Measurements from ENCODE around the gene CFAP77. TPM values are rescaled to one million over a fixed set of nuclear protein-coding genes. Genes with fewer than 3 reads are reported as not detected.

The CFAP77 gene
- total RNA-seq, 3 donors from 2014 or later: not detected

DNA sequence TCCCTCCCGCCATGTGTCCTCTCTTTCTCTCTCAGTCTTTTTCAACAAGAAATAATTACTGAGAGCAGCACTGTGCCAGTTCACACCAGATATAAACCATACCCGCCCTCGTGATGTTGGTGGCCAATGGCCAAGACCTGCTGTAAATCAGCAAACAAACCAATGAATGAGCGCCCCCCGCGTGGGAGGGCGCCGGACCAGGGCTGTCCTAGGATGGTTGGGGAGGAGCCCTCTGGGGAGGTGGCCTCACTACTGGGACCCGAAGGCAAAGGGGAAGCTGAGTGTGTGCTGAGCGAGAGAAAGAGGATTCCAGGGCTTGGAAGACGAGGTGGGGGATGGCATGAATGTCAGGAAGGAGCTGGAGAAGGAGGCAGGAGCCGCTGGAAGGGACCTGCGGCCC, 121.2 kb downstream of the CFAP77 start:
- no peak for DNase-seq (ENCODE audit: low spot score in 2 of 2)
- Histone ChIP-seq H3K4me1 (no peaks in the 10 kb centered on the region), H3K9me3 (peaks cover 0 to 8% of the 10 kb centered on the region in 2 donors), H3K27me3 (peaks cover 0 to 15% of the 10 kb centered on the region in 2 donors), H3K27ac (no peak overlapping the region), H3K36me3 (no peaks in the 10 kb centered on the region), H3K4me3 (no peak overlapping the region)
- intact Hi-C loops (cut with DNase I; ENCODE audit: low total_unique reads): no loop called here
- TF ChIP-seq POLR2A (IDR thresholded peaks at IDR 0.05) (no peak), POLR2AphosphoS5 (IDR thresholded peaks at IDR 0.05) (no peak)
- TF ChIP-seq, protein P1, sequence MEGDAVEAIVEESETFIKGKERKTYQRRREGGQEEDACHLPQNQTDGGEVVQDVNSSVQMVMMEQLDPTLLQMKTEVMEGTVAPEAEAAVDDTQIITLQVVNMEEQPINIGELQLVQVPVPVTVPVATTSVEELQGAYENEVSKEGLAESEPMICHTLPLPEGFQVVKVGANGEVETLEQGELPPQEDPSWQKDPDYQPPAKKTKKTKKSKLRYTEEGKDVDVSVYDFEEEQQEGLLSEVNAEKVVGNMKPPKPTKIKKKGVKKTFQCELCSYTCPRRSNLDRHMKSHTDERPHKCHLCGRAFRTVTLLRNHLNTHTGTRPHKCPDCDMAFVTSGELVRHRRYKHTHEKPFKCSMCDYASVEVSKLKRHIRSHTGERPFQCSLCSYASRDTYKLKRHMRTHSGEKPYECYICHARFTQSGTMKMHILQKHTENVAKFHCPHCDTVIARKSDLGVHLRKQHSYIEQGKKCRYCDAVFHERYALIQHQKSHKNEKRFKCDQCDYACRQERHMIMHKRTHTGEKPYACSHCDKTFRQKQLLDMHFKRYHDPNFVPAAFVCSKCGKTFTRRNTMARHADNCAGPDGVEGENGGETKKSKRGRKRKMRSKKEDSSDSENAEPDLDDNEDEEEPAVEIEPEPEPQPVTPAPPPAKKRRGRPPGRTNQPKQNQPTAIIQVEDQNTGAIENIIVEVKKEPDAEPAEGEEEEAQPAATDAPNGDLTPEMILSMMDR (IDR thresholded peaks at IDR 0.05): no peak

DNA sequence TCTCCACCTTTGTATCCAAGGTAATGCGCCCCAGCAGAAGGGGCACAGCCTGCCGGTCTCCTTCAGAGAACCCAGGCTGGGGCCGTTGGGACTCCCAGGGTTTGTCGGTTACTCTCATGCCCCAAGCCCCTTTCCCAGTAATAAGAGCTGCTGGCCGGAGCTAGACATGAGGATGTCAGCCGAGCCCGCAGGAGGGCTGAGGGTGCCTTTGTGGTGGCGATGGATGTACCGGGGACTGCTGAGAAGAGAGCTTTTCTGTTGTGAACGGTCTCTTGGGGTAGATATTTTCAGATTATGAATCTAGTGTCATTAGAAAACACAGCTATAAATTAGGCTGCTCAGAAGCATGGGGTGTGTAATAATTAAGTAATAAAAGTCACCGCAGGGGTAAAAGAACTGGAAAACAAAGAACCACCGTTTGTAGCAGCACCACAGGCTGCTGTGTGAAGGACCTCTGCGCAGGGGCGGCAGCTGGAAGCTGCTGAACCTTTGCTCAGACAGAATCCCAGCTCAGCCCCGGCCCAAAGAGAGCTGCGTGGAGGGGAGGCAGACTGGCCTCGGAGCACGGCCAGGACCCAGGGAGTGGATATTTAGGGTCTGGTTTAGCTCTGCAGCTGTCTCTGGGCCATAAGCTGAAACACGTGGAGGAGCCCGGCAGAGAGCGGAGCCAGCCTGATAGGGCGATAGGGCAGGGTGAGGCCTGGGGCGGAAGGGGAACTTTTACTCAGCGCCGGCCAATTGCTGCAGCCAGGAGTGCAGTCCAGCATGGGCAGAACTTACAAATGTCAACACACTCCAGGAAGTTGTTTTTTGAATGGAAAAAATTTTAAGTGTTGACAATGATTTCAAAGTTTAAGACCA, 121.9 kb downstream of the CFAP77 start:
- intact Hi-C loops (cut with DNase I; ENCODE audit: low total_unique reads): no loop called here
- Histone ChIP-seq H3K27me3 (peaks cover 0 to 15% of the 10 kb centered on the region in 2 donors), H3K27ac (no peak overlapping the region), H3K4me3 (no peak overlapping the region), H3K4me1 (no peaks in the 10 kb centered on the region), H3K9me3 (peaks cover 5 to 8% of the 10 kb centered on the region in 2 donors), H3K36me3 (no peaks in the 10 kb centered on the region)
- TF ChIP-seq POLR2A (IDR thresholded peaks at IDR 0.05): no peak
- no peak for TF ChIP-seq POLR2AphosphoS5 (IDR thresholded peaks at IDR 0.05)
- TF ChIP-seq, protein P1 (IDR thresholded peaks at IDR 0.05): no peak
- DNase-seq (ENCODE audit: low spot score in 2 of 2): no peak

DNA sequence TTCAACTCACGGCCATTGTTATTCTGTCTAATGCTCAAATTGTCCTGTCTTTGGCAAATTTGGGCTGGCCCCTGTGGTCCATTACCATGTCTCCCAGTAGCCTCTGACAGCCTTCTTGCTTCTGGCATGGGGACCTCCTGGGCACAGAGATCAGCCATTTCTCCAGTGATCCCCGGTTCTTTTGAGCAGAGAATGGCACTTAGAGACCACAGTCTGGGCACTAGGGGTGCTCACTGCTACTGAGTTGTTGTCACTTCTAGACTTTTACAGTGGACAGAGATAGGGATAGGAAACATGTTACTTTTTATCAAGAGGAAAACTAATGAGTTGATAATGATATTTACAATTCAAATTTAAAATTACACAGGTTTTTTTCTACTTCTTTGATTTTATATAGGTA, 124.8 kb downstream of the CFAP77 start:
- intact Hi-C loops (cut with DNase I; ENCODE audit: low total_unique reads): no loop called here
- H3K27me3 ChIP-seq: peaks cover 0 to 15% of the 10 kb centered on the region in 2 donors

DNA sequence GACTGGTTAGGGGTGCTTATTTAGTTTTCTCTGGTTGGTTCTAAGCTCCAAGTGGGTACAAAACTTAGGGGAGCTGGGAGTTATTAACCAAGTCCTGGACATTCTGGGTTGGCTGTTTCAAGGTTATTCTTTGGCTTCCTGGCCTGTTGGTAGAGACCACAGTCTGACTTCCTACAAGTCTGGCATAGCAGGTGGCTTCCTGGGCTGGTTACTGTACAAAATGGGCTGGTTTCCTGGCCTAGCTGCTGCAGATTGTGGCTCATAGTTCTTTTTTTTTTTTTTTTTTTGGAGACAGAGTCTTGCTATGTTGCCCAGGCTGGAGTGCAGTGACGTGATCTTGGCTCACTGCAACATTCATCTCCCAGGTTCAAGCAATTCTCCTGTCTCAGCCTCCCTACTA, 126.1 kb downstream of the CFAP77 start:
- Histone ChIP-seq H3K27me3 (peaks cover 0 to 12% of the 10 kb centered on the region in 2 donors), H3K36me3 (no peaks in the 10 kb centered on the region), H3K4me3 (no peak overlapping the region), H3K4me1 (no peaks in the 10 kb centered on the region), H3K27ac (no peak overlapping the region), H3K9me3 (peaks cover 5 to 8% of the 10 kb centered on the region in 2 donors)
- no peak for DNase-seq (ENCODE audit: low spot score in 2 of 2)
- TF ChIP-seq POLR2A (IDR thresholded peaks at IDR 0.05) (no peak), POLR2AphosphoS5 (IDR thresholded peaks at IDR 0.05) (no peak)
- TF ChIP-seq, protein P1 (IDR thresholded peaks at IDR 0.05): no peak
- intact Hi-C loops (cut with DNase I; ENCODE audit: low total_unique reads): no loop called here

More for the DNA sequence above, 124.8 kb downstream of the CFAP77 start:
- H3K4me1 ChIP-seq: no peaks in the 10 kb centered on the region
- DNase-seq (ENCODE audit: low spot score in 2 of 2): no peak
- TF ChIP-seq, protein P1 (IDR thresholded peaks at IDR 0.05): no peak
- TF ChIP-seq POLR2A (IDR thresholded peaks at IDR 0.05) (no peak), POLR2AphosphoS5 (IDR thresholded peaks at IDR 0.05) (no peak)
- H3K27ac ChIP-seq: no peak overlapping the region
- H3K4me3 ChIP-seq: no peak overlapping the region
- no peaks in the 10 kb centered on the region for H3K36me3 ChIP-seq
- peaks cover 5 to 8% of the 10 kb centered on the region in 2 donors for H3K9me3 ChIP-seq

DNA sequence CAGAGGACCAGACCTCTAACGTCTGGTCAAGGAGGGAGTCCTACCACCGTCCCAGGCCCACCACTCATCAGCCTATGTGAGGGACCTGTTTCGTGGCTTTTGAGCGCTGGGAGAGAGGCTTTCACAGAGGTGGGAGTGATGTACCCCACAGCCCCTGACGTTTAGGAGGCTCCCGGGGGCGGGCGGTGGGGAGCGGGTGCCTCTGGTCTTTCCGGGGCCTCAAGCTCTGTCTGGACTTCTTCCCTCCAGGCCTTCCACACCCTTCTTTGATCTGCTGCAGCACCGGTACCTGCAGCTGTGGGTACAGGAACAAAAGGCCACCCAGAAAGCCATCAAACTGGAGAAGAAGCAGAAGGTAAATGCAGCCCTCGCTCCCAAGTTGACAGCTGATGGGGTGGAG, 127.3 kb downstream of the CFAP77 start:
- intact Hi-C loops (cut with DNase I; ENCODE audit: low total_unique reads): no loop called here
- H3K36me3 ChIP-seq: no peaks in the 10 kb centered on the region
- no peaks in the 10 kb centered on the region for H3K4me1 ChIP-seq
- peaks cover 0 to under 1% of the 10 kb centered on the region in 2 donors for H3K27me3 ChIP-seq
- no peak for DNase-seq (ENCODE audit: low spot score in 2 of 2)
- peaks cover 5 to 8% of the 10 kb centered on the region in 2 donors for H3K9me3 ChIP-seq
- H3K4me3 ChIP-seq: no peak overlapping the region
- no peak overlapping the region for H3K27ac ChIP-seq
- no peak for TF ChIP-seq POLR2AphosphoS5 (IDR thresholded peaks at IDR 0.05)
- TF ChIP-seq, protein P1 (IDR thresholded peaks at IDR 0.05): no peak
- no peak for TF ChIP-seq POLR2A (IDR thresholded peaks at IDR 0.05)

All from breast epithelium (tissue), 4 donors.